GM18499 (cell line): ENCODE data around the gene RANBP3L.
"Not testable (repeated sequence)": the region's sequence is repeated elsewhere in the genome, so short reads cannot be mapped to it uniquely, and the experiment has no call there.

Experiments
- ATAC-seq: cut with Tn5 transposase; IDR thresholded peaks from one replicate; pipeline ENCODE4 v1.9.1; 2021; ENCODE audit warnings: moderate number of reproducible peaks; ENCODE audit not compliant: insufficient read depth, unreplicated experiment

The RANBP3L gene, protein sequence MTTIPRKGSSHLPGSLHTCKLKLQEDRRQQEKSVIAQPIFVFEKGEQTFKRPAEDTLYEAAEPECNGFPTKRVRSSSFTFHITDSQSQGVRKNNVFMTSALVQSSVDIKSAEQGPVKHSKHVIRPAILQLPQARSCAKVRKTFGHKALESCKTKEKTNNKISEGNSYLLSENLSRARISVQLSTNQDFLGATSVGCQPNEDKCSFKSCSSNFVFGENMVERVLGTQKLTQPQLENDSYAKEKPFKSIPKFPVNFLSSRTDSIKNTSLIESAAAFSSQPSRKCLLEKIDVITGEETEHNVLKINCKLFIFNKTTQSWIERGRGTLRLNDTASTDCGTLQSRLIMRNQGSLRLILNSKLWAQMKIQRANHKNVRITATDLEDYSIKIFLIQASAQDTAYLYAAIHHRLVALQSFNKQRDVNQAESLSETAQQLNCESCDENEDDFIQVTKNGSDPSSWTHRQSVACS

DNA sequence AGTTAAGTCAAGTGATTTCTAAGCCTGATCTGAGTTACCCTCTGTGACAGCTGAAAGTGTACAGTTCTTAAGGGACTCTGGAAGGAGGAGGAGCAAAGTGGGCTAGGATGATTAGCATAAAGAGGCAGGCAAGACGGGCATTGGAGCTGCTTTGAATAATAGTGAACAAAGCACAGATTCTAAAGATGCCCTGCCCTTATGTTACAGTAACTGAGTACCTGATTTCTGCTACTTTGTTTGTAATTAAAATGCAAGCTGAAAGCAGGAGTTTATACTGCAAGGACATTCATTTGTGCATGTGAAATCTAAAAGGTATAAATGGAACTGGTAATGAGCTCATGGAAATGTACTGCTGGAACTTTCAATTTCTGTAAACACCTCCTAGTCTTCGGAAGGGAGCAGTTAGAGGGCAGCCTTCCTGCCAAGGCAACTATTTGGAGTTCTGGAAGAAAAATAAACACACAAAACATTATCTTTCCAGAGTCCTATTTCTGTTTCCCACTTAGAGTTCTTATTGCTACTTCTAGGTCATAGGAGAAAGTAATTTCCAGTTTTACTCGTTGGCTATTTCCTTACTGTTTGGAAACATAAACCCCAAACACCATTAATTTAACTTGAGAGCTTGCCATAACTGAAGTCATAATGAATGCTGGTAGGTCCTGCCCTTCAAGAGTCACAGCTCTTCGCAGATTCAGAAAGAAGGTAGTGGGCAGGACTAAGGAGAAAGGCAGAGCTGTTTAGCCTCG is at the start of gene RANBP3L:
Gene RANBP3L (minus strand): TSS at position 45 of the 746 bp plus-strand sequence. CDS start 486 bp downstream, outside the sequence.
- ATAC-seq: no peak

DNA sequence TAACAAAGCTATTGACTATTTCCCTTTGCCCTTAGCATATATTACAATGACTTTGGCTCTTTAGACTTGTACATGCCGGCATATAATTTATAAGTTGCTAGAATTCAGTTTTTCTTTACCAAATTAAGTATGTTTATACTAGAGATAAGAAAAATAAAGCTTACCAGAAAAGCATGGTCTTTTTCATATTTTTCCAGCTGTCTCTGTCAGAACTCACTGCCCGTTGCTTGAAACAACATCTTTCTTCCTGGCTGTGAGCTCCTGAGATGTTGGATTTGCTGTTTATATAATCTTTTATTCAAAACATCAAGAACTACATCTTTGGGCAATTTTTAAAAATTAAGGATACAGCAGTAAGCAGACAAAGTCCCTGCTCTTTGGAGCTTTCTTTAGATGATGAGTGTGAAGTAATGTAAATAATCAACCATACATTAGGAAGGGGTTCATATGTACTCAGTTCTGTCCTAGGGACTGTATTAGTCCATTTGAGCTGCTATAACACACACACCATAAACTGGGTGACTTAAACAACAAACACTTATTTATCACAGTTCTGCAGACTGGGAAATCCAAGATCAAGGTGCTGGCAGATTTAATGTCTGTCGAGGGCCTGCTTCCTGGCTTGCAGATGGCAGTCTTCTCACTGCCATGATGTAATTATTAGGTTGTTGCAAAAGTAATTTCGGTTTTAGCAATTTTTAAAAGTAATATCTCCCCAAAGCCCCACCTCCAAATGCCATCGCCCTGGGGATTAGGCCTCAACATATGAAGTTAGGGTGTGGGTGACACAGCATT is 45.4 kb upstream of the RANBP3L start:
- ATAC-seq: no peak

DNA sequence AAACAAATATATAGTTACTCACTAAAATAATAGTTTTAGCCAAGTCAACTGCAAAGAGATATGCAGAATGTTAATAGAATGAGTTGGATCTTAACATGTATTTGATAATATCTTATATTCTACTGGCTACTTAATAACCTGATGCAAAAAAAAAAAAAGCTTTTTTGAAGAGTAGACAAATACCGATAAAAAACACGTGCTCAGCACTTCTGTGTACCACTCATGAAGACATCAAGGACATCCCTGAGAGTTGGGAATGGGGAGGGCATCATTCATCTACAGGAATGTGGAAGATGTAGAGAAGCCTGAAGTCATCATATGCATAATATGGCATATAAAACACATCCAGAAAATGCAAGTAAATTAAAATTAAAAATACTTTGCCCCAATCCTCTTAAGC is 43.2 kb upstream of the RANBP3L start:
- ATAC-seq: no peak

DNA sequence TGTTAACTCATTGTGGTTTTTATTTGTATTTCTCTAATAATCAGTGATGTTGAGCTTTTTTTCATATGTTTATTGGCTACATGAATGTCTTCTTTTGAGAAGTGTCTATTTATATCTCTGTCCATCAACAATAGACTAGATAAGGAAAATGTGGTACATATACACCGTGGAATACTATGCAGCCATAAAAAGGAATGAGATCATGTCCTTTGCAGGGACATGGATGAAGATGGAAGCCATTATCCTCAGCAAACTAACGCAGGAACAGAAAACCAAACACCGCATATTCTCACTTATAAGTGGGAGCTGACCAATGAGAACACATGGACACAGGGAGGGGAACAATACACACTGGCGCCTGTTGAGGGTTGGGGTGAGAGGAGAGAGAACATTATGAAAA is 40.0 kb upstream of the RANBP3L start:
- ATAC-seq: not testable (repeated sequence)

DNA sequence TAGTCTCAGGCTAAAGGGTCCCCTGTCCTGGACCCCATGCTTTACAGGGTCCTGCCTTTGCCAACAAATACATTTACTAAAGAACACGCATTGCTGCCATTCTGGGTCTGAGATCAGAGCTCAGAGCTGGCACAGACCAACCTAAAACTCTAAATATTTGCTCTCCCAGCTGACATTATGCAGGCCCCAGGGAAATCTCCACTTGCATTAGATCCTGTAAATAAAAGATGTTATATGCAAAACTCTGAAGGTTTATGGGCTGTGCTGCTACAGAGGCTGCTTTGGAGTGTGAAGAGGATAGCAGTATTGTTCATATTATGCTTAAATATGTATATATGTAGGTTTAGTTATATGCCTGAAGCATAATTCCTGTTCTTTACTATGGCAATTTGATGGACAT is 35.9 kb upstream of the RANBP3L start:
- ATAC-seq: no peak

DNA sequence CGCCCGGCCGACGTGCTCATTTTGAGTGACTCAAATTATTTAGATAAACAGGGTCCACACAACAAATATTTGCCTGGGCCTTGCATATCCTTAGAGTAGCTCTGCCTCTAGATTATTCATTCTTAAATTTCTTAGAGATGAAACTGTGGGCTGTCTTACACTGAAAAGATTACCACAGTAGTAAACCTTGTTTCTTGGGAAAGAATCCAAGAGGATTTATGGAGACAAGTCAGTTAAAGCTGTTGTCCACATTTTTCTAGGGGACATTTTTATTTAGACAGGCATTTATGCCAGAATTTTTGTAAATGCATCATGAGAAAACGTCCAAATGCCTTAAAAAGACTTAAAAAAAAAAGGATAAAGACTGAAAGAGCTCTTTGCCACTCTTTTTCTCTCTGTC is 32.6 kb upstream of the RANBP3L start:
- no peak for ATAC-seq

DNA sequence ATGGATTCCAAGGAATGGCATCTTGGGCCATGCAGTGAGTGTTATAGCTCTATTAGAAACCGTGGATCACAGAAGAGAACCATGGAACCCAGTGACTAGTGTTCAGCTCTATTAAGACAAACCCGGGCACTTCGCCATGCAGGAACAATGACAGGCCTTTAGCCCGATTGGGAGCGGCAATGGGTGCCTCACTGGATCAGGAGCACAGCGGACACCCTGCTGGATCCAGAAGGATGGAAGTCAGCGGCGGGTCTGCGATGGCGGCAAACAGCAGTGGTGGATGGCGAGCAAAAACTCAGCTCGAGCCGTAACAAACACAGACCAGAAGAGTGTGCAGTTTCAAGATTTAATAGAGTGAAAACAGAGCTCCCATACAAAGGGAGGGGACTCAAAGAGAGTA is 31.0 kb upstream of the RANBP3L start:
- not testable (repeated sequence) for ATAC-seq

DNA sequence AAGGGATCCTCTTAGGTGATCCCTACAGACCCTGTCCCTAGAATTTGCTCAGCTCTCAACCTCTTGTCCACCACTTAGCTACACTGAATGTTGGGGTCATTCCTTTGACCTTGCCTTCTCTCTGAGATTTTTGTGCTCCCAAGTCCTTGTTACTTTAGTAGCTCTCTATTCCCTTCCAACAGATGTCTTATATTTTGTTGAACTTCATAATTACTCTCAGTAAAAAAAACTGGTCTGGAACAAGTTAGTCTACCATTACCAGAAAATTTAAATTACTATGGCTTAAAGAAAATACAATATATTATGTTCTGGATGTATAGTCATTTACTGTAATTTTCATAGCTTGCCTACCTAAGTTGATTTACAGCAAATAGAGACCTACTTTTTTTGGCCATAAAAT is 23.5 kb upstream of the RANBP3L start:
- no peak for ATAC-seq

DNA sequence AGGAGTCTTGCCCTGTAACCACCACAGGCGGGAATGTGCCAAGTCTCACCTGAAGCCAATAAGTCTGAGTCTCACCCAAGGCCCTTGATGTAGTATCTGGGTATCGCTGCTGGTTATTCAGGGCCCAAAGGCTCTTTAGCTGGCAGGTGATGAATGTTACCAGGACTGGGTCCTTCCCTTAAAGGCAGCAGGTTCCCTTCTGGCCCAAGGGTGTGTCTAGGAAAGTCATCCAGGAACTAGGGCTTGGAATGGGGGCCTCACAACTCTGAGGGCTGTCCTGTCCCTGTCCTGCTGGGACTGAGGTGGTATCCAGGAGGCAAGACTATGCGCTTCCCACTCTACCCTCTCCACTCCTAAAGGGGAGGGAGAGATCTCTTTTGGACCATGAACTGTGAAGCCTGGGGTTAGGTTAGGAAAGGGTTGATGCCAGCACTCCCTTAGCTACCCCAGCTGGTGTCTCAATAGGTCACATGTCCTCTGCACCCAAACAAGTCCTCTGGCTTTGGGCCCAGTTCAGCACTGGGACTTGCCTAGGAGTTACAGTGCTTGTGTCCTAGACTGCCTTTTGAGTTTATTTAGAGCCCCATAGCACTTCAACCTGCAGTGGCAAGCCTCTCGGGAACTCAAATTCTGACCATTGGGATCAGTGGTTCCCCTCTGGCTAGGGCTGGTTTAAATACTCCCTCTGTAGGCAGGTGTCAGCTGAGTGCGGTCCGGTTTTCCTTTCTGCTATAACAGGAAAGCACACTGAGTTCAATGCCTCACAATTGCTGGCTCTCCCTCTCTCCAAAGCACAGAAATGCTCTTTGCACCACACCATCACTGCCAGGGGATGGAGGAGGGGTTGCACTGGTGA is 22.5 kb upstream of the RANBP3L start:
- ATAC-seq: no peak

DNA sequence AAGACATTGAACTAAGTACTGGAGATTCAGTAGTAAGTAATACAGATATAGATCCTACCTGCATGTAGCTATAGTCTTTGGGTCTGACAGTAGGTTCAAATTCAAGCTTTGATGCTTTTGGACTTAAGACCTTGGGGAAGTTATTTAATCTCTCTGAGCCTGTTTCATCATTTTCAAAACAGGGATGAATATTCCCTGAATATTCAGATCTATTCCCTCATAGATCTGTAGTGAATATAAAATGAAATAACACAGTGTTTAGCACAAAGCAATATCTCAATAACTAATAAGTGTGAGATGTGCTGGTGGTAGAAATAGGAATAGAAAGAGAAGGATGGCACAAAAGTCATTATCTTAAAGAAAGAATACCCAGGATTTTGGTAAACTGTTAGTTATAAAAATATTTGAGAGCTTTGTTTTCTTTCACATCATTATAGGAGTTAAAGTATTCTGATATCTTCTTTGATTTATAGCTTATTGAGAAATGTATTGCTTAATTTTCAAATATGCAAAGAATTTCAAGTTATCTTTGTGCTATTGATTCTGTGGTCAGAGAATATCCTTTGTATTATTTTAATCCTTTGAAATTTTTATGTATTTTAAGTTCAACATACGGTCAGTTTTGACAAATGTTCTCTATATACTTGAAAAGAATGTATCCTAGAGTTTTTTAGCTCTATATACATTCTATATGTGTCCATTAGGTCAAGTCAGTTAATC is 11.4 kb upstream of the RANBP3L start:
- no peak for ATAC-seq

DNA sequence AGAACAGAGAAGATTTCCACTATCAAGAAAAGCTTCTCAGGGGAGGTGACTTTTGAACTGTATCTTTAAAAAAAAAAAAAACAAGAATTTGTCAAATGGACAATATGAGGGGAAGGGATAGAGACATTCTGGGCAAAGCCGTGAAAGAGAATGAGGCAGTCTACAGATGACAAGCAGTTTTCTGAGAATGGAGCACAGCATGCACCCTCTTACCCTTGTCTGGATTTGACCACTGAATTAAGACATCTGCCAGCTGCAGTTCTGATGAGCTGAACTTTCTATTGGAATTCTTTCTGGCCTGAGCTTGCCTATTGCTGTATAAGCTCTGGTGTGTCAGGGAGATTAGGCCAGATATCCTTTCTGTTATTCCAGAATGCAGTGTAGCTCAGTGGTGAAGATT is 10.3 kb upstream of the RANBP3L start:
- ATAC-seq: no peak

DNA sequence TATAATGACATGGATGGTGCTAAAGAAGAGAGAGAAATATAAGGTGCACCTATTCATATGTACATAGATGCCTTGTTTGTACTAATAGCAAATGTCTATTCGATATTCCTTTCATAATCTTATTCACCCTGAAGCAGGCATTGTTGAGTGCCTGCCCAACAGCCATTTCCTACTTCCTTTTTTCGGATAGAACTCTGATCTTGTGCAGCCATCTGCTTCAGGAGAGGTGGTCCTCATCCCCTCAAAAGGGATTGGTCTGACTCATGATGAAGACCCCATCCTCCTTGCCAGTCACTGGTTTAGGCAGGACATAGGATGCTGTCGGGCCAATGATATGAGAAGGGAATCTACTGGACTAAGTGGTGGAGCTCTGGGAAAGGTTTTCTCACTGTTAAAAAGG is 8.4 kb upstream of the RANBP3L start:
- no peak for ATAC-seq

DNA sequence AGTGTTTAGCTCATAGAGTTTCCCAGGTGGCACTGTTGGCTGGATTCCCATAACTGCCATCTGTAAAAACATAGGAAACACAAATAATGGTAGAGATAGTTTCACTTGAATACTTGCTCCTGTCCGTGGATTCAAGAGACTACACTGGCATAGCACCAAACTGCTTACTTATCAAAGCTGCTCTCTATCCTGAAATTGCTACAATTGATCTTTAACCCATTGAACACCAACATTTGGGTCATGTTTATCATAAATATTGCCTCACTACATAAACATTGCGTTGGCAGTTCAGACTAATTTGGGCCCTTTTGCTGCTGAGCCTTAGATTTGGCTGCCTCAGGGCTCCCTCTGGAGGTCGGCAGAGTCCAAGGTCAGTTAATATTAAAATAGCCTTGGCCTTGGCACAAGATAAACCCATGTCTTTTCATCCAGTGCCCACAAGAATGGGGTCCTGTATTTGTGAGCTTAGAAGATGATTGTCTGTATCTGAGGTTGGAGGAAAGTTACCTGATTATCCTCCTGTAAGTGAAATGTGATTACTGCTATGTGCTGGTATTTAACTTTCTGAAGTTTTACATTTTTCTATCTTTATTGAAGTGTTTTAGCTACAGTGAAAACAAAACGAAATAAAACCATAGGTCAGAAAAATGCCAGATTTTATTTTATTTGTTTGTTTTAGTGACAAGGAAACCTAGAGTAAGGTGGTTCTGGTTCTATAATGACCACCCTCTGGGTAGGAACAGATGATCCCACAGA is 4.0 kb upstream of the RANBP3L start:
- no peak for ATAC-seq

DNA sequence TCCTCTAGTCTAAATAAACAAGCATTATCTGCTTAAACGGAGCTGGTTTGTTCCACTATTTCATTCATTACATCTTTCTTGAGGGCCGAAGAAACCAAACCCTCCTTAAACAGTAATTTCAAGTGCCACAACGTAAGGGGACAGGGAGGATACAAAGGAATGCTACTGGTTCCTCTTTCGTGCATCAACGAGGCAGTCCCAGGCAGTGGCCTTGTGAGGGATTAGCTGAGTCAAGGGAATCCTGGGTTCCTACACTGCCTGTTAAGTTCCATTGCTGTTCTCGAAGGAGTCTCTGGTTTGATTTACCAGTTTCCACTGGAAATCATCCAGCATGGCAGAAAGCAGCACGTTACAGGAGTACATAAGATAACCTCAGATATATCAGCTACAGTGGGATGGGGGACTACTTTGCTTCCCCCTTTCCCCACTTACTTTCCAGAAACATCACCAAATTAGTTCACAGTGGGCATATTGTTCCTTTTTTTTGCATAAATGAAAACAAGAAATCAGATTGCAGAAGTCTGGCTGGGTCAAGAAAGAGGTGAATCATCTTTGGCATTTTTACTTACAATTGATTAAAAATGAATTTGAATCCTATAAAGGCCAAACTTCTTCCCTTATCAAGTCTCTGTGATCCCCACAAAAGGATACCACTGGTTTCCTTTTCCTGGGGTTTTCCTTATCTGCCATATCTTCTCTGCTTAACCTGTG is 2.5 kb upstream of the RANBP3L start:
- ATAC-seq: no peak

DNA sequence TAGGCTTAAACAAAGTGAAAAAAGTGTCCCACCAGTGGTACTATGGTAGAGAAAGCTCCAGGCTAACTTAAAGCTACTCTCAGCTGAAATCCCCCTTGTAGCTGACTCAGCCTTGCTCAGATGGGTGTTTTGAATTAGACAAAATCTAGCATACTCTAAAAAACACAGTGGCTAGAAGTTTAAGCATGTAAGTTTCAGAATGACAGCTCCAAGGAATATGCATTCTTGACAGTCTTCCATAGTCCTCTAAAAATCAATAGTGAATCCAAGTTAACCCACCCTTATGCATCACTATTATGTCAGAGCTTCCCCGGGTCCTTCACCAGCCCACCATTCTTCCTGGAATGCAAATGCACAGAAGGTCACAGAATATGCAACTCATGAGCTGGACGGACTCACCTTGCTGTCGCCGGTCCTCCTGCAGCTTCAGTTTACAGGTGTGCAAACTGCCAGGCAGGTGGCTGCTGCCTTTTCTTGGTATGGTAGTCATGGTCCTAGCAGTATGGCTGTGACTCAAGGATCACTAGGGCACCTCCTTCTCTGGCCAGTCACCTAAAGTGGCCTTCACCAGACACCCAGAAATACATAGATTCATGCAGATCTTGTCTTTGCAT is 668 bp downstream of the RANBP3L start:
- ATAC-seq: no peak

DNA sequence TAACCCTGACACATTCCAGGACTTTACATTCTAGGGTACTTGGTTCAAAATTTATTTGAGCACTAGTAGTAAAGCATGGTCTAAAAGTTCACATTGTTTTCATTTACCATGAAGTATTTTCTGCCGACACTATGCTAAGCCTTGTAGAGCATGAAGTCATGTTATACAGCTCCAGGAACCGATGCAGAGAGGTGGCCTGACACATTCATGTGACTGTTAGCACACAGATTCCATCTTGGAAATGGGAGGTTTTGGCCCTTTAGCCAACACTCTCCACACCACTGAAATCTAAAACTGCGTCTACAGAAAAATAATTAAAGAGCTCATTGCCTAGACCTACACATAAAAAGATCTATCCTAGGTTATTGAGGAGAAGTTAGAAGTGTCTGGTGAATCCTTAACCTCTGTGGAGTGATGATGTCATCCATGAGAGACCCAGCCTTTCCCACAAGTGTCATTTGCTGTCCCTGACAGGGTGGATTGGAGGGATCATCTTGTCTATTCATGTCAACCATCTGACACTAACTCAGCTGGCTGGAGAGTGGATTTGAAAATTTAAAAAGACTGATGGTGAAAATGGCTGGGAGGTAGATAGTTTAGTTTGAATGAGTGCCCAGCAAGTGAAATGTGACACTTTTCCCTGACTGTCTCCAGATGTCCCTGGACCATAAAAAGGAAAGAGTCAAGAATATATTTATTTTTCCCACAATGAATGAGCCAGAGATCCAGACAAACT is 1.3 kb downstream of the RANBP3L start:
- no peak for ATAC-seq

DNA sequence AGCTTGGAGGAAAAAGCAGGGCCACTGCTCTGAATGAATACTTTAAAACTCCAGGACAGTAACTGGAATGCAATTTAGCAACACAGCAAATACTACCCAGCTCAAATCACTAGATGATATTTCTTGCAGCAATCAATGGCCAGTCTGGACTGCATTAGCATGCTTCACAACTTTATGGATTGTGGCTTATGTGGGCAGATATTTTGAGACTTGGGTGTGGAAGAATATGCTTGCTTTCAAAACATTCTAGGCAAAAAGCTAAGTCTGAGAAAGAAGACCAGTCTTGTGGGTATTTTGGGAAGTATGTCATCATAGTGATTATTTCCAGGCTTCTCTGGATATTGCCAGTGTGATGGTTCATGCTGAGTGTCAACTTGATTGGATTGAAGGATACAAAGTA is 3.1 kb downstream of the RANBP3L start:
- no peak for ATAC-seq
